GM21723 (cell line): Measurements from ENCODE around the gene IL20.

Source experiments
- ATAC-seq: cut with Tn5 transposase; IDR thresholded peaks from one replicate; pipeline ENCODE4 v1.9.1; 2021; ENCODE audit warnings: mild to moderate bottlenecking, moderate library complexity; ENCODE audit not compliant: unreplicated experiment

The IL20 gene

DNA sequence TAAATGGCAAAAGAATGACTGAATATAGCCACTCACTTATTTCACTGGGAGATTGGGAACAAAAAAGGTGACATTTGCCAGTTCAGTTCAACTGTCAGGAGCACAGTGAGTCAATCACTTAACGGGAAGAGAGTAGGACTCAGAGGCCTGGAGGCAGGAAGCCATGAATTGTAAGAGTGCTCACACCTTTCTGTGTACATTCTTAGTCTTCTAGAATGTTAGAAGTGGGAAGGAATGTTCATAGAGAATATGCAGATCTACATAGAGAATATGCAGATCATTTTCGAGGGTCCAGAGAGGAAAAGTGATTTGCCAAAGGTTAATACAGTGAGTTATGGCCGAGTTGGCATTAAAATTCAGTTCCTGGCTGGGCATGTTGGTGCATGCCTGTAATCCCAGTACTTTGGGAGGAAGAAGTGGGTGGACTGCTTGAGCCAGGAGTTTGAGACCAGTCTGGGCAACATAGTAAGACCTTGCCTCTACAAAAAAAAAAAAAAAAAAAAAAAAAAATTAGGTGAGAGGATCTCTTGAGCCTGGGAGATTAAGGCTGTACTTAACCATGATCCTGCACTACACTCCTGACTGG, 8.3 kb downstream of the IL20 start:
- no peak for ATAC-seq

GRCh38 chr1:206875752-206876377, 10.4 kb downstream of the IL20 start:
- no peak for ATAC-seq

- no peak for ATAC-seq
Observed at GRCh38 chr1:206878456-206878855, 13.0 kb downstream of the IL20 start.

GRCh38 chr1:206880314-206880713, 14.9 kb downstream of the IL20 start:
- ATAC-seq, result no peak

GRCh38 chr1:206882555-206882954, 17.1 kb downstream of the IL20 start:
- ATAC-seq, result no peak

GRCh38 chr1:206883160-206883559, 17.7 kb downstream of the IL20 start:
- no peak for ATAC-seq

DNA sequence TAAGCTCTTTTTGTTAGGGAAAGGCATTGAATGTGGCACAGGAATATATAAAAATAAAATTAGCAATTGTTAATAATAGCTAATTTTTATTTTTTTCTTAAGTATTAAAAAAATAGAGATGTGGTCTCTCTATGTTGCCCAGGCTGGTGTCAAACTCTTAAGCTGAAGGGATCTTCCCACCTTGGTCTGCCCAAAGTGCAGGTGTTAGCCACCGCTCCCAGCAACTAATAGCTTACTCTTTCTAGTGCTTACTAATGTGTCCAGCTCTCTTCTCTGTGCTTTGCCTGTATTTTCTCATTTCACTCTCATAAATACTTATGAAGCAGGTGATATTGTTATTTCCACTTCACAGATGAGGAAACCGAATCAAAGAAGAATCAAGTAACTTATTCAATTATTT, 18.5 kb downstream of the IL20 start:
- ATAC-seq, result no peak

DNA sequence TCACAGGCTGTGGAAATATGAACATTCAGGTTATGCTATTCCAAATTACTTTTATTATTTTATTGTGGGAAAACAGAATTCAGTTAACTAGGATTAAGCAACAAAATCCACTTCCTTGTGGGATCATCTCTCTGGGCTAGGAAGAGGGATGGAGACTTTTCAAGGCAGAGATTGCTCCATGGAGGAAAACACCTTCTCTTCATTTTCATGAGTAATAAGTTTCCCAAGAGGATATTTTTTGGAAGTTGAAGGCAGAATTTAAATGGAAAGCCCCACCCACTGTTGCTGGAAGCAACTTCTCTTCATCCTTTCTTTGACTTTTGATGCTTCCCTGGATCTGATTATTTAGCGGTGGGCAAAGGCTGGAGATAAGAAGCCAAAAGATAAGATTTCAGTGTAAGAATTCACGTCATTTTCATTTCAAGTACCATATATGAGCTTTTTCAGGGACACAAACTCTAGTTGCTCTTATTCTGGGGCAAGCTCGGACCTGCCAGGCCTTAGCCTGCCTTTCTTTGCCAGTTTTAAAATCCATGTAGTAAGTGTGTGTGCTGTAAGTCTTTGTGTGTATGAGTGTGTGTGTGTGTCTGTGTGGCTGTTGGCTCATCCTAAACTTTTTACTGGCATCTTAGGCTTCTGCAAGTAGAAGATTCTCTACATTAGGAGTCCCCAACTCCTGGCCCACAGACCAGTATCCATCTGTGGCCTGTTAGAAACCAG, 20.1 kb downstream of the IL20 start:
- ATAC-seq, result no peak

DNA sequence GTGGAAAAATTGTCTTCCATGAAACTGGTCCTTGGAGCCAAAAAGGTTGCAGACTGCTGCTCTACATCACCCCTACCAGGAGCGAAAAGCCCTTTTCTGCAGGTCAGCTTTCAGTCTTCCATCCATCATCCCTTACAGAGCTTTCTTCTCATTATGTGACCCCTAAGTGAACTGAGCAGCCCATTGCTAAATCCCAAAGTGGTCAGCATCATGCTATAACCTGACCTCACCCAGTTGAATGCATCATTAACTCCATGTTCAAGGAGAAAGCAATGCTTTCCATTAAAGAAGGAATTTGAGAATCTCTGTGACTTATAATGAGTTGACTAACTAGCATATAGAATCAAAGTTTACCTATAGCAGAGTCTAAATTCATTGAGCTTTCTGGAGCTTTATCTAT, 21.4 kb downstream of the IL20 start:
- ATAC-seq, result no peak

GRCh38 chr1:206887701-206888100, 22.3 kb downstream of the IL20 start:
- ATAC-seq, result no peak

DNA sequence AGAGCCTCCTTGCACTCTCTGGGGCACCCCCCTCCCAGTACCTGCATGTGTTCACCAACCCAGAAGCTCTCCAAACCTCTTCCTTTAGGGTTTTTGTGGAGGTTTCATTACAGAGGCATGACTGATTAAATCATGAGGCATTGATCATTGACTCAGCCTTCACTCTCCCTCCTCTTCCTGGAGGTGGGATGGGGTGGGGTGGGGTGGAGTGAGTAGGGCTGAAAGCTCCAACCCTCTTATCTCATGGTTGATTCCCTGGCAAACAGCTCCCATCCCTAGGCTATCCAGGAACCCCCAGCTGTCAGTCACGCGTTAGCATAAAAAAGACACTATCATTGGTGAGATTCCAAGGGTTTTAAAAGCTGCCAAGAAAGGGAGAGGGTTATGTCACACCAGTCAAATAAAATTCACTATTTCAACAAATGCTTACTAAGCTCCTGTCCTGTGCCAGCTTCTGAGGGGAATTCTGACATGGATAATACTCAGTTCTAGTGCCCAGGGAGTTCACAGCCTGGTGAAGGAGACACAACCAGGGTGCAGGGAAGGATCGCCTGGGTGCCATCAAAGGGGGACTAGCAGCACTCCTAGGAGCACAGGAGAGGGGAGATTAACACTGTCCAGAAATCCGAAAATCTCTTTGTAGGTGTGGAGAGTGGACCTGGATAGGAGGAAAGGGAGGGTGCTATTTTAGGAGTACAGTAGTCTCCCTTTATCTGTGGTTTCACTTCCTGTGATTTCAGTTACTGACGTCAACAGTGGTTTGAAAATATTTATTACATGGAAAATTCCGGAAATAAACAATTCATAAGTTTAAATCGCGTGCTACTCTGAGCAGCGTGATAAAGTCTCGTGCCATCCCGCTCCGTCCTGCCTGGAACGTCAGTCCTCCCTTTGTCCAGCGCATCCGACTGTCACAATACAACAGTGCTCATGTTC, 25.0 kb downstream of the IL20 start:
- ATAC-seq, result no peak

- ATAC-seq, result no peak
Observed at GRCh38 chr1:206891412-206891811, 26.0 kb downstream of the IL20 start.

- no peak for ATAC-seq
Observed at GRCh38 chr1:206892351-206892984, 27.0 kb downstream of the IL20 start.

DNA sequence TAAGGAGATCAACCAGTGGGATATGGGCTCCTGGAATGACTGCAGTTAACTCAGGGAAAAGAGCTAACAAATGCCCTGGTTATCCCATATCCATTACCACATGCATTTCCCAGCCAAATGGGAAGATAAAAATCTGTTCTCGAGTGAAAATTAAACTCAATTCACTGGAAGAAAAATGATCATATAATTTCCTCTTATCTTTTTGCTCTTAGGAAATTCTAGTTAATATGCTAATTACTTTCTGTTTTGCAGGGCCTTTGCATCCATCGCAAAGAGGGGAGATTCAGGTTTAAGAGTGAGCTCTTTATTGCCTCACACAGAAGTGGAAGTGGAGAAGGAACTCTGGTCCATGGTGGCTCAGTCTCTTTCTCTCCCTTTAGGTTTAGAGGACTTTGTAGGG, 28.0 kb downstream of the IL20 start:
- ATAC-seq, result no peak

DNA sequence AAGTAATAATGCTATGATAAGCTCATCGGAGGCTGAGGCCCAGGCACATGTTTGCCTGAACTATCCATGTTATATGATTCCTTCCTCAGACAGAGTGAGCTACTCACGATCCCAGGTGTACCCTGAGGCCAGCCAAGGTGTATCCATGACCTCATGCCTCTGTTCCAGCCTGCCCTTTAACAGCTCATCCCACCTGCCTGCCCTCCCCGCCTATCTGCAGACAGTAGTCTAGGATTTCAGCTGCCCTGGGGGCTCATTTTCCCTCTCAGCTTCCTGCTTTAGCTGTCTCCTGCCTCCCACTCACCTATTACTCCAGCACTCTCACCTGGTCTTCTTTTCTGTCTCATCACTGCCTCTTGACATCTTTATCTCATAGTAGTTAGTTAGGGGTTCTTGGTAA, 29.9 kb downstream of the IL20 start:
- no peak for ATAC-seq

GRCh38 chr1:206895837-206896242, 30.4 kb downstream of the IL20 start:
- ATAC-seq, result no peak

GRCh38 chr1:206896261-206896660, 30.8 kb downstream of the IL20 start:
- ATAC-seq, result no peak

DNA sequence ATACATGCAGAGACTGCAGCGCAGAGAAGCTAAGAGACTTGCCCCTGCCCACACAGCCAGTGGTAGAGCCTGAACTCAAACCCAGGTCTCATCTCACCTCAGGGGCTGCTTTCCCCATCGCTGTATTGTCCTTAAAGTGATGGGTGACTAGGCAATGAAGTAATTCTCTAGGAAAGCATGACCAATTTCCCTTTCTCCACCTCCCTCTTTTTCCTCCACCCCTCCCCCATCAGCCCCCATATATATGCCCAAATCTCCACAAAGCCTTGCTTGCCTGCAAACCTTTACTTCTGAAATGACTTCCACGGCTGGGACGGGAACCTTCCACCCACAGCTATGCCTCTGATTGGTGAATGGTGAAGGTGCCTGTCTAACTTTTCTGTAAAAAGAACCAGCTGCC, 31.8 kb downstream of the IL20 start, which contains the start of gene IL24:
Gene IL24 (plus strand): TSS at position 269 of the 400 bp plus-strand sequence. CDS start 390 bp downstream, outside the sequence.
- ATAC-seq, result no peak

DNA sequence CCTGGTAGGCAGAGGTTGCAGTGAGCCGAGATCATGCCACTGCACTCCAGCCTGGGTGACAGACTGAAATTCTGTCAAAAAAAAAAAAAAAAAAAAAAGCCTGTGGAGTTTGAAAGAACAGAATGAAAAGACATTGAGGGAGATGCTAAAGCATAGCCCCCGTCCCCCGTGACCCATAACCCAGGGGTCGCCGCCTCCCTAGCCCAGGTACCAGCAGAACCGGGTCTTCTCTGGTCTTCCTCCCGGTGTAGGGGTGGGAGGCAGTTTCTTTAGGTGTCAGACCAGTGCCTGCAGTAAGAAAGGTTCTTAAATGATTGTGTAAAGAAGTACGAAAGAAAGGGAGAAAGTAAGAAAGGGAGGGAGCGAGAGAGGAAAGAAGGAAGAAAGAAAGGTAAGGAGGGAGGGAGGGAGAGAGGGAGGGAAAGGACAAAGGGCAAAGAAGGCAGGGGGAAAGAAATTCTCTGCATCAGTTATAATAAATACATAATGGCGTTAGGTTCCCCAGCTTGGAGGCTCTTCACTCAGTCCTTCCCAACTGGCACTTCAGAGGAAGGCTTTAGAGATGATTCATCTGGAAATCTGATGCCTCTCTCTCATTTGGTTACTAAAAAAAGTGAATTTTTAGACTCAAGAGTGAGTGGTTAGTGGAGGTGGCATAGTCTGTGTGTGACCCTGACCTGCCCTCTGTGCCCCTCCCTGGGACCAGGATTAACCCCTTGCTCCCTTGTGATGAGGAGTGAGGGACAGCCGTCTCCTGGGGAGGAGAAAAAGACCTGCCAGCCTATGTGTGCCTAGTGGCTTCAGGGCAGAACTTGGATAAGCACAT, 32.9 kb downstream of the IL20 start:
- ATAC-seq, result no peak

DNA sequence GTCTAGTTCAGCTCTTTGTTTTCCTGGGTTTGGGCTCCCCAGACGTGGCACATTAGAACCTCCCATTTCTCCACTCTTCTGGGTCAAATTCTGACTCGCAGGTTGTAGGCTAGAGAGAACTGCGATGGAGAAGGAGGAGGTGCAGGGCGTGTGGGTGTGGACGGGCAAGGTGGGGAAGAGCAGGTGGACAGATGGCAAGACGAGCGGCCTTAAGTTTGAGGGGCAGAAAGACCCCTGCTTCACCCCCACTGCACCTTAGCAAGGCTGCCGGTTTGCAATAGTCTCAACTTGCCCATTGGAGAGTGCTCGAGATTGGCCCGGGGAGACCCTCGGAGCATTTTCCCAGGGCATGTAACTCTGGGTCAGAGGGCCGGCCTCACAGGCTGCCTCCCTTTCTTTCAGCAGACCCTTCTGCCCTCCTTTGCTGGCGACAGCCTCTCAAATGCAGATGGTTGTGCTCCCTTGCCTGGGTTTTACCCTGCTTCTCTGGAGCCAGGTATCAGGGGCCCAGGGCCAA, 33.5 kb downstream of the IL20 start:
- ATAC-seq, result no peak
